GM19035 (cell line): ENCODE data around the gene UGT2A1.

Source experiments
- ATAC-seq: cut with Tn5 transposase; IDR thresholded peaks from one replicate; pipeline ENCODE4 v1.9.1; 2021; ENCODE audit not compliant: unreplicated experiment

UGT2A1 gene

GRCh38 chr4:69591364-69591763 lies 61.7 kb downstream of the UGT2A1 start:
- ATAC-seq: no peak

DNA sequence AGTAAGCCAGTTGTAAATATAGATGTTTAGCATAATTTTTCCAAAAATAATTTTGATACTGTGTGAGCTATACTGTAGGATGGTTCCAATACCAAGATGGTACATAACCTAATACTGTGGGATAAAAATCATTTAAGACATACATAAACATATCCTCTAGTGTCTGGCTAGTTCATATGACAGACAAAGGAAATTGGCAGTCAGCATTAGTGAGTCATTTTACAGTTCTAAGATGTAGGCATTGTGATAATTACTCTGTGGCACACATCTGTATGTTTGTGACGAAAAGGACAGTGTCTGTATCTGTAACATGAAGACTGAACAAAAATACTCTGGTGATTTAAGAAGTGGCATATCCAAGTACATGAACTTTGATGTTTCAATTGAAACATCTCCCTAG lies 63.2 kb downstream of the UGT2A1 start:
- no peak for ATAC-seq

- no peak for ATAC-seq
Observed at GRCh38 chr4:69584135-69584534, 68.9 kb downstream of the UGT2A1 start.

DNA sequence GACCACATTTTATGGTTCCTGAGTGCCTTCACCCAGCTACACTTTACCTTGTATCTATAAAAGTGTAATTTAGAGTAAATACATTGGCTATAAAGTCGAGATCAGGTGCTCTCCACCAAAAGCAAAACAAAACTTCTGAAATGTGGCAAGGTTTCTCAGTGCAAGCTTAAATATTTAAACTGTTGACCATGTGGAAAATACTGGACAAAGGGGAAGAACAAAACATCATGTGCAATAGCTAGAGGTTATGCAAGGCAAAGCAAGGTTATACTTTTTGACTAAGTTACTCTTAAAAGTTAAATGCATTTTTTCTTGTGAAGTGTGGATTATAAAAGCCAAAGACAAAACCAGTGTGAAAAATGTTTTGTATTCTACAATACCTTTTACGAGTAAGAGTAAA lies 69.5 kb downstream of the UGT2A1 start:
- no peak for ATAC-seq

DNA sequence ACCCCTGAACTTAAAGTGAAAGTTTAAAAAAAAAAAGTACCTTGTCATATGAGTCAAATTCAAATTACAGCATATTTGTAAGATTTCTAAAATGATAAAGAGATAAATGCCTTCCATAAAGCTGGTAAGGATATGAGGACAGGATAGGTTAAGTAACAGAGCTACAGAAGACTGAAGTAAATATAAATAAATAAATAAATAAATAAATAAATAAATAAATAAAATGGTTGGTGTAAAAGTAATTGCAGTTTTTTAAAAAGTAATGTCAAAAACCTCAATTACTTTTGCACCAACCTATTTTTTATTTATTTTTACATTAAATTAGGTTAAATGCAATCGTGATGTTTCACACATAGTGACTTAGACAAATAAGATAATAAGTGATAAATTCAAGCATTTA lies 75.8 kb downstream of the UGT2A1 start:
- ATAC-seq: no peak

GRCh38 chr4:69576251-69576877 lies 76.7 kb downstream of the UGT2A1 start:
- no peak for ATAC-seq

- no peak for ATAC-seq
Observed at GRCh38 chr4:69568787-69569186, 84.3 kb downstream of the UGT2A1 start.

DNA sequence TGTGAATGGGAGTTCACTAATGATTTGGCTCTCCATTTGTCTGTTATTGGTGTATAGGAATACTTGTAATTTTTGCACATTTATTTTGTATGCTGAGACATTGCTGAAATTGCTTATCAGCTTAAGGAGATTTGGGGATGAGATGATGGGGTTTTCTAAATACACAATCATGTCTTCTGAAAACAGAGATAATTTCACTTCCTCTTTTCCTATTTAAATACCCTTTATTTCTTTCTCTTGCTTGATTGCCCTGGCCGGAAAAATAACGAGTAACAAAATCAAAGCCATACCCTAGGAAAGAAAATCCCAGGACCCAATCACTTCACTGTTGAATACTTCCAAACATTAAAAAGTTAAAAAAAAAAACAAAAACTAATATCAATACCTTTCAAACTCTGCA lies 89.6 kb downstream of the UGT2A1 start:
- no peak for ATAC-seq

GRCh38 chr4:69549651-69550050 lies 103.4 kb downstream of the UGT2A1 start:
- ATAC-seq: no peak

DNA sequence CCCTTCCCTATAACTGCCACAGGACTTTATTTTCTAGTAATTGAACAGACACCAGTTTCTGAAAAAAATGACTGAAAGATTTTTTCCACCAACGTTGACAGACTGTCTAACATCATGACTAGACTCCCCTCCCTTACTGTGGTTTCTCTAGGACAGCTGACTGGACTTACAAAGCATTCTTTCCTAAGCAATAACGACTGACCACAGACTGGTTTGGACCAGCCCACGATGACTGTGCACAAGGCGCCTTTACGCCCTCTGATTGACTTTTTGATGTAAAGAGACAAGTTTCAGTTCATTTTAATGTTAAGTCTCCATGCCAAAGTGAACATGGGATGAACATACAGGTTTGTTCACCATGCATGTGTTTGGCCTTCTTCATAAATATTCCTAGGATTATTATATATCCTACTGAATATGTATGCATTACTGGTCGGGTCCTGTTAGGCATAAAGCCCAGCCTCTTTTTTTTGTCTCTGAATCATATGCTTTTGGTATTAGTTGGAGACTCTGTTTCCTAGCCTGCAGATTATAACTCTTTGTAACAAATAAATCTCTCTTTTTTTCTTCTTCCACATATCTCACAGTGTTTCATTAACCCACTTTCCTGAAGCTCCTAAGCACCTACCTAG lies 106.8 kb downstream of the UGT2A1 start:
- ATAC-seq: no peak
